Choroid plexus epithelial cell (primary cell): Measurements from ENCODE around the gene SGPL1.

Experiments used
- DNase-seq: peaks from one replicate; pipeline ENCODE4 v3.0.0-alpha.2; 2010; ENCODE audit warnings: low read depth
- H3K4me3 ChIP-seq: 2 replicates; pipeline ENCODE4 v1.5.1; 2011; ENCODE audit warnings: low read depth, mild to moderate bottlenecking, control low read depth, low read length, moderate library complexity
- TF ChIP-seq, protein P1 (sequence below): conservative IDR thresholded peaks from 2 replicates; pipeline ENCODE4 v1.5.1; 2011; ENCODE audit warnings: low read depth, mild to moderate bottlenecking, control low read depth, inconsistent platforms, low read length, moderate library complexity

SGPL1 gene

DNA sequence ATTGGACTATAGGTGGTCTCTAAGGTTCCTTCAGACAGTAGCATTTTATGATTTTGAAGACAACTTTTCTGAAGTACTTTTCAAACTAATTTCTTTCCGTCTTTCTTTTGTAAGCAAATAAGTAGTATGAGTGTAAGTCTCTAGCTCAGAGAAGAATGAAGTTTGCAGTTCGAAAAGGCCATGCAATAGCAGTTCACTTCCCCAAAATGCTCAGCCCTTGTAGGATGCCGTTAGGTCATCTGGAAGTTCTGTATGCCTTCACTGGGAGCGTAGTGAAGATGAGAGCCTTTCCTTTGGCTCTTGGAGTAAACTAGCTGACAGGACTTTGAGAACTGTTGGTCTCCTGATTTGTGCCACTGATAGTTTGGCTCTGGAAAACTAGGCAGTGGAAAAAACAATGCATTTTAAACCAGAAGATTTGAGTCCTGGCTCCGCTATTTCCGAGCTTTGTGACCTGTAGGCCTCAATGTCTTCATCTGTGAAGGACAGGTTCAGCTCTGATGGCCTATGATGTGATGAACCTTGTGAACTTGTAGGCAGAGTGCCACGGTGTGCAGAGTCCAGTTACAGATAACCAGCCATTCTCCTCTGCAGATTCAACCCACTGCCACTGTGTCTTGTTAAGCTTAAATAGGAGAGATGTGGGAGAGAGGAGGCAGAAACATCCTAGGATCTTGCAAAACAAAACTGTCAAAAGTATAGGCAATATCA, 18.8 kb downstream of the SGPL1 start:
- TF ChIP-seq, protein P1, sequence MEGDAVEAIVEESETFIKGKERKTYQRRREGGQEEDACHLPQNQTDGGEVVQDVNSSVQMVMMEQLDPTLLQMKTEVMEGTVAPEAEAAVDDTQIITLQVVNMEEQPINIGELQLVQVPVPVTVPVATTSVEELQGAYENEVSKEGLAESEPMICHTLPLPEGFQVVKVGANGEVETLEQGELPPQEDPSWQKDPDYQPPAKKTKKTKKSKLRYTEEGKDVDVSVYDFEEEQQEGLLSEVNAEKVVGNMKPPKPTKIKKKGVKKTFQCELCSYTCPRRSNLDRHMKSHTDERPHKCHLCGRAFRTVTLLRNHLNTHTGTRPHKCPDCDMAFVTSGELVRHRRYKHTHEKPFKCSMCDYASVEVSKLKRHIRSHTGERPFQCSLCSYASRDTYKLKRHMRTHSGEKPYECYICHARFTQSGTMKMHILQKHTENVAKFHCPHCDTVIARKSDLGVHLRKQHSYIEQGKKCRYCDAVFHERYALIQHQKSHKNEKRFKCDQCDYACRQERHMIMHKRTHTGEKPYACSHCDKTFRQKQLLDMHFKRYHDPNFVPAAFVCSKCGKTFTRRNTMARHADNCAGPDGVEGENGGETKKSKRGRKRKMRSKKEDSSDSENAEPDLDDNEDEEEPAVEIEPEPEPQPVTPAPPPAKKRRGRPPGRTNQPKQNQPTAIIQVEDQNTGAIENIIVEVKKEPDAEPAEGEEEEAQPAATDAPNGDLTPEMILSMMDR: no peak
- DNase-seq: no peak
- no peak overlapping the region for H3K4me3 ChIP-seq

DNA sequence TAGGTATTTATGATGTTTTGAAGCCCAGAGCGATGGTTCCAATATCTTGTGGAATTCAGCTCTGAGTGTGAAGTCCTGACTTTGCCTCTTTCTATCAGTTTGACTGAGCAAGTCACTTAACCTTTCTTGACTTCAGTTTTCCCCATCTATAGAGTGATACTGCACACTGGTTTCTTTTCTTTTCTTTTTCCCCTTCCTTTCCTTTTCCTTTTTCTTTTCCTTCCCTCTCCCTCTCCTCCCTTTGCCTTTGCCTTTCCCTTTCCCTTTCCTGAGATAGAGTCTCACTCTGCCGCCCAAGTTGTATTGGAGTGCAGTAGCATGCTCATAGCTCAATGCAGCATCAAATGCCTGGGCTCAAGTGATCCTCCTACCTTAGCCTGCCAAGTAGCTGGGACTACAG, 20.6 kb downstream of the SGPL1 start:
- no peak overlapping the region for H3K4me3 ChIP-seq
- DNase-seq: no peak
- TF ChIP-seq, protein P1: no peak

DNA sequence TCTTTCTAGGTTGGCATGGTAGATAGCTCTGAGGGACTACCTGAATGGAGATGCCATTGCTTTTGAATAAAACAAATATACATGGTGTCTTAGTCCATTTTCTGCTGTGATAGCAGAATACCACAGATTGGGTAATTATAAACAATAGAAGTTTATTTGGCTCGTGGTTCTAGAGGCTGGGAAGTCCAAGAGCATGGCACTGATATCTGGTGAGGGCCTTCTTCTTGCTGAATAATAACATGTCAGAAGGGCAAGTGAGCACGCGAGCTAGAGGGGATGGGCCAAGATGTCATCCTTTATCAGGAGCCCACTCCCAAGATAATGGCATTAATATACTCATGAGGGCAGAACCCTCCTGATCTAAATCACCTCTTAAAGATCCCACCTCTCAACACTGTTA, 21.9 kb downstream of the SGPL1 start:
- DNase-seq: no peak
- no peak overlapping the region for H3K4me3 ChIP-seq
- TF ChIP-seq, protein P1: no peak

DNA sequence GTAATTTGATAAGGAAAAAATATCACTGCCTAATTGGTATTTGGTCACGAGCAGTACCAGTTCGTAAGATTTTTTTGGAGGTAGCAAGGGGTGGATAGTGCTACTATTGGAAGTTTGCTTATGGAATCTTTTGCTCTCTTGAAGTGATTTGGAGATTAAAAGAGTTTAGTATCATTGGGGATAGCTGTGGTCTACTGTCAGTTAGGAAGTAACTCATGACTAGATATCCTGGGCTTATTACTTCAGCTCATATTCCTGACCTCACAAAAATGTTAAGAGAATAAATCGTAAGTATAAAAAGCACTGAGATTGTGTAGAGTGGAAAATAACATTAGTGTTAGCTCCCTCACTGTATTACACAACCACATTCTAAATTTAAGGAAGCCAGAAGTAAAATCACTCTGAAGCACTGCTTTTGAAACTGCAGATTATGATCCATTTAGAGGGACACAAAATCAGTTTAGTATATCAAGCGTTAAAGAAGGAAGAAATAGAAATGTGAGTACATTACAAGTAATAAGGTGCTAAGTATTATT, 22.6 kb downstream of the SGPL1 start:
- TF ChIP-seq, protein P1: no peak
- DNase-seq: no peak
- no peak overlapping the region for H3K4me3 ChIP-seq

DNA sequence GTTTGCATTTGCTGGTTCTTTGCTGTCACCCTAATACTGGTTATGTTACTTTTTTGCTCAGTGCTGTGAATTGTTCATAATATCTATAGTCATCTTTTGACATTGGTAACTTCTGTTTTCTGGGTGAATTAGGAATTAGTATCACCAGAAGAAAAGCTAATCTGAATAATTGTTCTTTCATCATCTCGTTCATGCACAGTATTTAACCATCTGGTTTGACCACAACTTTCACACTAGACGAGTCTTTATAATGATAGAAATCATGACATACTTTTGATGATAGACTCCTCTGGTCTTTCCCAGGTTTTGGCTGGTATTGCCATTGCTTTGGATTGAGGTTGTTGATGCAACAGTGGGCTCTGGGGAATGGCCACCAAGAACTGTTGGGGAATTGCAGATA, 25.1 kb downstream of the SGPL1 start:
- no peak overlapping the region for H3K4me3 ChIP-seq
- DNase-seq: no peak
- TF ChIP-seq, protein P1: no peak

DNA sequence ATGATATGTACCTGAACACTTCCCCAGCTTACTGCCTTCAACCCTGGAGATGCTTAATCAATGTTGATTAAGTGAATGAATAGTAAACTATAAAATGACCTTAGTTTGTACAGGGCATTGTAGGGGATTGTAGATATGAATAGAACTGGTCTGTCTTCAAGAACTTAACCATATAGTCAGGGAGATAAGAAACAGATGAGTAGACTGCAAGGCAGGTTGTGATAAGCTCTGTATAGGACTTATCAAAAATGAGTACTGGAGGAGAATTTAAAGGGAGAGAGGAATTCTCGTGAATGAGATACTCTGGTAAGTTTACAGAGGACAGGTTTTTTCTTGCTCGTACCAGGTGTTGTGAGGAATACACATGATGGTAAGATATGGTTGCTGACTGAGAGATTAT, 27.6 kb downstream of the SGPL1 start:
- TF ChIP-seq, protein P1: no peak
- H3K4me3 ChIP-seq: no peak overlapping the region
- DNase-seq: no peak

DNA sequence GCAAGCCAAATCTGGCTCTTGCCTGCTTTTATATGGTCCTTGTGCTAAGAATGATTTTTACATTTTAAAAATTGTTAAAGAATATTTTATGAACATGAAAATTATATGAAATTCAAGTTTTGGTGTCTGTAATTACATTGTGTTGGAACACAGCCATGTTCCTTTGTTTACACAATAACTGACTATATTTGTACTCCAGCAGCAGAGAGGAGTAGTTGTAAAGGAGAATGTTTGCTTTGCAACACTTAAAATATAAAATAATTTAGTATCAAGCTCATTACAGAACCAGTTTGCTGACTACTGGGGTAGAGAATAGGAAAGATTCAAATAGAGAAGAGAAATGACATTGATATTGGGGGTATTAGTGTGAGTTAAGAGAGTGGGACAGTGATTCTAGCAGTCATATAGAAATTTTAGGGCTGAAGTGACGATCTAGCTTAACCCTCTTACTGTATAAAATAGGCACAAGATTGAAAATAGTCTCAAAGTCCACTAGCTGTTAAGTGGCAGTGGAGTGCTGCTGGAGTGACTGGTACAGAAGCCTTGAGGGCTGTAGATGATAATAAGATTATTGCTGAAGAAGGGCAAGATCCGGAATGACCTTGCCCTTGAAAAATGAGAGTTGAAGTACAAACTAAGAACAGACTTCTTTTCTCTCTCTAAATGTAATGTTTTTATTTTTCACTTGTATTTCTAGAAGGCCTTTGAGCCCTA, 28.2 kb downstream of the SGPL1 start:
- TF ChIP-seq, protein P1: no peak
- DNase-seq: no peak
- no peak overlapping the region for H3K4me3 ChIP-seq
